Loucy (cell line): ENCODE measurements around the gene HDAC6.
"Not testable (repeated sequence)": the region's sequence is repeated elsewhere in the genome, so short reads cannot be mapped to it uniquely, and the experiment has no call there.

ENCODE experiments used
- EZH2phosphoT487 ChIP-seq: fragments of 200-600 bp; IDR thresholded peaks from 2 replicates; pipeline ENCODE4 v1.6.1; 2018; ENCODE audit warnings: antibody characterized with exemption, mild to moderate bottlenecking, moderate library complexity, borderline replicate concordance
- TF ChIP-seq, protein P1 (sequence below): fragments of 200-600 bp; sonication (generic); conservative IDR thresholded peaks from 2 replicates; pipeline ENCODE4 v1.5.1; 2014; ENCODE audit warnings: mild to moderate bottlenecking, antibody characterized with exemption, low read length

DNA sequence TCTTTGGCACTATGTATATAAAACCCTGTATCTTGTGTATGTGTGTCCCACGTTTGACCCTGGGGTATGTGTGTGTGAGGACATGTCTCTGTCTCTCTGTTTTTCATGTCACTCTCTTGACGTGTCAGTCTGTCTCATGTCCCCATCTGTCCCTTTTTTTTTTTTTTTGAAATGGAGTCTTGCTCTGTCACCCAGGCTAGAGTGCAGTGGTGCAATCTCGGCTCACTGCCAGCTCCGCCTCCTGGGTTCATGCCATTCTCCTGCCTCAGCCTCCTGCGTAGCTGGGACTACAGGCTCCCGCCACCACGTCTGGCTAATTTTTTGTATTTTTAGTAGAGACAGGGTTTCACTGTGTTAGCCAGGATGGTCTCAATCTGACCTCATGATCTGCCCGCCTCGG is 17.5 kb downstream of the HDAC6 start:
- TF ChIP-seq, protein P1, sequence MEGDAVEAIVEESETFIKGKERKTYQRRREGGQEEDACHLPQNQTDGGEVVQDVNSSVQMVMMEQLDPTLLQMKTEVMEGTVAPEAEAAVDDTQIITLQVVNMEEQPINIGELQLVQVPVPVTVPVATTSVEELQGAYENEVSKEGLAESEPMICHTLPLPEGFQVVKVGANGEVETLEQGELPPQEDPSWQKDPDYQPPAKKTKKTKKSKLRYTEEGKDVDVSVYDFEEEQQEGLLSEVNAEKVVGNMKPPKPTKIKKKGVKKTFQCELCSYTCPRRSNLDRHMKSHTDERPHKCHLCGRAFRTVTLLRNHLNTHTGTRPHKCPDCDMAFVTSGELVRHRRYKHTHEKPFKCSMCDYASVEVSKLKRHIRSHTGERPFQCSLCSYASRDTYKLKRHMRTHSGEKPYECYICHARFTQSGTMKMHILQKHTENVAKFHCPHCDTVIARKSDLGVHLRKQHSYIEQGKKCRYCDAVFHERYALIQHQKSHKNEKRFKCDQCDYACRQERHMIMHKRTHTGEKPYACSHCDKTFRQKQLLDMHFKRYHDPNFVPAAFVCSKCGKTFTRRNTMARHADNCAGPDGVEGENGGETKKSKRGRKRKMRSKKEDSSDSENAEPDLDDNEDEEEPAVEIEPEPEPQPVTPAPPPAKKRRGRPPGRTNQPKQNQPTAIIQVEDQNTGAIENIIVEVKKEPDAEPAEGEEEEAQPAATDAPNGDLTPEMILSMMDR = not testable (repeated sequence)
- TF ChIP-seq EZH2phosphoT487 = not testable (repeated sequence)
